ENCODE data around the gene MMP27.

Gene MMP27

DNA sequence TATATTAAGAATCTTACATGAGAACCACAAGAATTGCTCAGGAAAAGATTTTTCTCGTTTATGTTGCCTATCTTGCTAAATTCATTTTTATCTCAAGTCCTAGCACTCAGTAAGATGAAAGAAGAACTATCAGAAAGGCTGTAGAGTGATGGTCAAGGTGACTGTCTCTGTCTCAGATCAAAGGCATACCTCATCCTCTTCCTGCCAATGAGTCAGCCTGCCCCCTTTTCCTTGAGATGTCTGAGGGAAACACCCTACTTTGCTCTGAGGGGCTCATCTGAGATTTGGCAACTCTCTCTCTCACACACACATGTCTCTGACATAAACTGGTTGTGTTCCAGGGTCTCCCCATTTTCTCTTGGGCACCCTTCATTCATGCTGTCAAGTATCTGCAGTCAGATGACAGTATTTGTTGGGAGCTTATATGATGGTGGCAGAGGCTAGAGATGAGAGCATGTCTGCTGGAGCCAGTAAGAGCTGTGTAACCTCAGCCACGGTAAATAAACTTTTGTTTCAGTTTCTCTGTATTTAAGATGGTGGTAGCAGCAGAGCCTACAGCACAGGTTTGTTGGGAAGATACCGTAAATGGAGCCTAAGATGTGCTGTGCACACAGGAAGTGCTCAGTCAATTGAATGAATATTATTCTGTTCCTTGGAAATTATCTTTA, 1.6 kb downstream of the MMP27 start:
- no peak for DNase-seq (ENCODE audit: low read depth in 2 of 2)

DNA sequence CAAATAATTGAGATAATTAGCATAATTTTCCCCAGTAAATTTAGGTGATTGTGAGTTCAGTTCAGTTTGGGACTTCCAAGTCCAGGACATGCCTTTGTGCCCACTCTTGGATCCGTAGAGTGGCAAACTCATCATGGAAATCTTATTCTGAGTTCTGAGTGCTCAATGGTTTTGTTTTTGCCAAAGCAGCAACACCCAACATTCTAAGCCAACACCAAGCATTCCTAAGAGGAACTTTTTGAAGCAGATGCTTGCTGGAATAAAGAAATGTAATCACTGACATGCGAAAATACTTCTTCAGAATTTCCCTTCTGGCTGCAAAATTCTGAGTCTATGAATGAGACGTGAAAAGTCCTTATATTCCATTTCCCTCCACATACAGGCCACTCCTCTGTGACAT, 10.4 kb downstream of the MMP27 start:
- no peak for DNase-seq (ENCODE audit: low read depth in 2 of 2)

GRCh38 chr11:102685754-102686153, 19.8 kb downstream of the MMP27 start:
- no peak for DNase-seq (ENCODE audit: low read depth in 2 of 2)

DNA sequence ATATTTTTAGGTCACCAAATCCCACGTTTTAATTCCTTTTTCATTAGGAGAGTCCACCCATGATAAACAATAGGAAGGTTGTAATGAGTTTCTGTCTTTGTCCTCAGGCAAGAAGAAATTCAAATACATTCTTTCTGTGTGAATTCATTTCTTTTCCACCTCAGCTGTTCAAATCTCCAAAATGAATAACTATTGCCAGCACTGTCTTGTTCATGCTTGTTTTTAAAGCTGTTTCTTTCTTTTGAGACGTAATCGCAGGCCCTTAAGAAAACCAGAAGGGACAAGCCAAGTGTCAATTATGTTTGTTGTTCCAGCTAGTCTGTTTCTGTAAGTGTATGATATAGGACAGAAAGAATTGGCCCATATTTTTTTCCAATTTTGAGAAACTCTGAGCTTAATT, 20.2 kb downstream of the MMP27 start:
- DNase-seq (ENCODE audit: low read depth in 2 of 2): no peak

DNA sequence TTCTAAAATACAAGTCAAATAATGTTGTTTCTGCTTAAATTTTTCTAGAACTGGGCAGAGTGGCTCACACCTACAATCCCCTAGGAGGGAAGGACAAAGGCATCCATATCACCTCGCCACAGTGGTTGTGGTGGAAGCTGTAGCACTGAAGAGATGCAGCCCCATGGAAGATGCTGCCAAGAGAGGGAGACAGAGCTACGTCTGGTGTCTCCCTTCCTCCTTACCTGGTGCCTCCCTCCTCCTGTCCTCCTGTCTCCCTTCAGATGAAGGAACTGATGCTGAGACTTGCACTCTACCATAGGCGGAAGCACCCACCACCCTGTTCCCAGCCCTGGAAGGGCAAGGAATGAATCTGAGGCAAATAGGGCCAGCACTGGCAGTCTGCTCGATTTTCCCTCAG, 22.3 kb downstream of the MMP27 start:
- DNase-seq (ENCODE audit: low read depth in 2 of 2): no peak

- DNase-seq (ENCODE audit: low read depth in 2 of 2): no peak
Observed at GRCh38 chr11:102680945-102681344, 24.6 kb downstream of the MMP27 start.

- DNase-seq (ENCODE audit: low read depth in 2 of 2): no peak
Observed at GRCh38 chr11:102678022-102678421, 27.5 kb downstream of the MMP27 start.

DNA sequence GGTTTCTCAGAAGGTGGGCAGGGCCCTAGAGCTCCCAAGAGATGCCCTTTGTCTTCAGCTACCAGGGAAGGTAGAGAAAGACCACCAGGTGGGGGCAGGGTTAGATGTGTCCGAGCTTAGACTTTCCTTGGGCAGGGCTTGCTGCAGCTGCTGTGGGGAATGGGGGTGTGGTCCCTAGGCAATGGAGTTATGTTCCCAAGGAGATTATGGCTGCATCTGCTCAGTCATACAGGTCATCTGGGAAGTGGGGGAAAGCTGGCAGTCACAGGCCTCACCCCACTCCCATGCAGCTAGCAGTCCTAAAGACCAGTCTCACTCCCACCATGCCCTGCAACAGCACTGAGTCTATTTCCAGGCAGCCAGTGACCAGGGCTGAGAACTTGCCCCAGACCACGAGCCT, 29.5 kb downstream of the MMP27 start:
- no peak for DNase-seq (ENCODE audit: low read depth in 2 of 2)

GRCh38 chr11:102669664-102670063, 35.9 kb downstream of the MMP27 start:
- no peak for DNase-seq (ENCODE audit: low read depth in 2 of 2)

- no peak for DNase-seq (ENCODE audit: low read depth in 2 of 2)
Observed at GRCh38 chr11:102666331-102666957, 39.1 kb downstream of the MMP27 start.

GRCh38 chr11:102664001-102664752, 41.4 kb downstream of the MMP27 start:
- DNase-seq (ENCODE audit: low read depth in 2 of 2): no peak

DNA sequence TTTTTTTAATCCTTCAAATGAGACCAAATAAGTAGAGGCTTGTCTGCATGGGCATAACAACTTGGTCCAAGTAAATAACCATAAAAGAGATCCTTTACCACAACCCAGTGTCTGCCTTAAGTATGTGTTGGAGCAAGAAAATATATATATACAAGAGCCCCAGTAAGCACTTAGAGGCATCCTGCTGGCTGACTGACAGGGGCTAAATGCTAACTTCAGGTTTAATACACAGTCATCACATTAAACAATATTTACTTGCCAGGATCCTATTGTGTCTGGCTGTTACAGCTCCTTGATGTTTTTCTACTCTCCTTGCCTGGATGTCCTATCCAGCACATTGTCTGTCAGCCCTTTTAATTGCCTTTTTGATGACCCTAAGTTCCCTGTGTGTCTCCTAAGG, 43.0 kb downstream of the MMP27 start:
- no peak for DNase-seq (ENCODE audit: low read depth in 2 of 2)

DNA sequence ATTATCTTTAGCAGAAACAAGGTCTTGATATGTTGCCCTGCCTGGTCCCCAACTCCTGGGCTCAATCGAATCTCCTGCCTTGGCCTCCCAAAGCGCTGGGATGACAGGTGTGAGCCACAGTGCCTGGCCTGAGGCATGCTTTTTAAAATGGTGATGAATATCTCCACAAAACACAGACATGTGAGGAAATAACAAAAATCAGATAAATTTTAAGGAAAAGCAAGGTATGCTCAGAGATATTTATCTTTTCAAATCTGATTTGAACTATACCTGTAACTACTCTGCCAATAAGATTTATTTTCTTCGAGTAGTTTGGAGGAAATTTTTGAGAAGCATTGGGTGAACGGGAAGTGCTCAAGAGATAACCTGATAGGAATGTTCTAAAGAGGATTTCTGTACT, 44.5 kb downstream of the MMP27 start:
- no peak for DNase-seq (ENCODE audit: low read depth in 2 of 2)

DNA sequence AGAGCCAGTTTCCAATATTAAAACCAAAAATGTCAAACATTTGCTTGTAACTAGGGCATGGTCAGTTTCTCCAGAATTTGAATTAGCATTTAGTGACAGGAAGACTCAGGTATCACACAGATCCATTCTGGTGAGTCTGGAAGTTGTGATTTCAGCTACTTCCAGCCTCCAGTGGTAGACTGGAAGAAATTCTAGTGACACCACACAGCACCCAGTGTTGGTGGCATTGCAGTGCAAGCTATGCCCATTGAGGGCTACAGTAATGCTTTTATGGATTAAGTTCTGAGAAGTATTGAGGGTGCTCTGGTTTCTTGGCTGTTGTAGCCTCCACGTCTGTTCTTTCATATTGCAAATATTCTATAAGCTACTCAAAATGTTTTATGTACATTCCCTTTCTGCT, 49.0 kb downstream of the MMP27 start:
- DNase-seq (ENCODE audit: low read depth in 2 of 2): no peak

DNA sequence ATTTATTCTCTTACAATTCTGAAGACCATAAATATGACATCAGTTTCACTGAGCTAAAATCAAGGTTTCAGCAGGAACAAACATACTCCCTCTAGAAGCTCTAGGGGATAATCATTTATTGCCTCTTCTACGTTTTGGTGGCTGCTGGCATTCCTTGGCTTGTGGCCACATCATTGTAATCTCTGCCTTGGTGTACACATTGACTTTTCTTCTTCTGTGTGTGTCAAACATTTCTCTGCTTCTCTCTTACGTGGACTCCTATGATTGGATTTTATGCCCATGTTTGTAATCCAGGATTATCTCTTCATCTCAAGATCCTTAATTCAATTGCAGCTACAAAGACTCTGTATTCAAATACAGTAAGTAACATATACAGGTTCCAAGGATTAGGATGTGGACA, 50.0 kb downstream of the MMP27 start:
- no peak for DNase-seq (ENCODE audit: low read depth in 2 of 2)

DNA sequence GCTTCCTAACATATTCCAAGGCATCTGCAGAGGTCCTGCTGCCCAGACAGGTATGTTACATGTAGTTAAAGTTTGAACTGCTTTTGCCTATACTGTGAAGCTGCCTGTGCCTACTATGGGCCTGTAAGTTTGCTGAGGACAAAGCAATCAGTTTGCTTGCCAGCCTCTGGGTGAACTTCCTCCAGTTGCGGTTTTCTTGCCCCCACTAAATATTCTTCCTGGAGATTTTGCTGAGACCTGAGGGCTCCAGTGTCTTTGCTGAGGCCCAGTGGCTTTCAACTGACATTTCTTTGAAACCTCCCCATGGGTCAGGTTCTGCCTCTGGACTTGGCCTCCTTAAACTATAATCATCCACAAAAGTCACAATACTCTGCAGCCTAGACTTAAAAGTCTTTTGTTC, 50.8 kb downstream of the MMP27 start:
- no peak for DNase-seq (ENCODE audit: low read depth in 2 of 2)

DNA sequence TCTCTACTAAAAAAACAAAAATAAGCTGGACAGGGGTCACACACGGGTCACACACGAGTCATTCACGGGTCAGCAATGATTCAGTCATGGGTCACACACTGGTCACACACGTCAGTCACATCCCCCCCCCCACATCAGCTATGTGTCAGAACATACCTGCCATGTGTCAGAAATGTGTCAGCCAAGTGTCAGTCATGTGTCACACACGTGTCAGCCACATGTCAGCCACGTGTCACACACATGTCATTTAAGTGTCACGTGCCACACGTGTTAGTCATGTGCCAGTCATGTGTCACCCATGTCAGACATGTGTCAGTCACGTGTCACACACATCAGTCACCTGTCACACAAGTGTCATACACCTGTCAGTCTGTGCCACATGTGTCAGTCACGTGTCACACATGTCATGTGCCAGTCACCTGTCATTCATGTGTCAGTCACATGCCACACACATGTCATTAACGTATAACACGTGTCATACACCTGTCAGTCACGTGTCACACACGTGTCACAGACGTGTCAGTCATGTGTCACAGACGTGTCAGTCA, 51.8 kb downstream of the MMP27 start:
- DNase-seq (ENCODE audit: low read depth in 2 of 2): no peak

DNA sequence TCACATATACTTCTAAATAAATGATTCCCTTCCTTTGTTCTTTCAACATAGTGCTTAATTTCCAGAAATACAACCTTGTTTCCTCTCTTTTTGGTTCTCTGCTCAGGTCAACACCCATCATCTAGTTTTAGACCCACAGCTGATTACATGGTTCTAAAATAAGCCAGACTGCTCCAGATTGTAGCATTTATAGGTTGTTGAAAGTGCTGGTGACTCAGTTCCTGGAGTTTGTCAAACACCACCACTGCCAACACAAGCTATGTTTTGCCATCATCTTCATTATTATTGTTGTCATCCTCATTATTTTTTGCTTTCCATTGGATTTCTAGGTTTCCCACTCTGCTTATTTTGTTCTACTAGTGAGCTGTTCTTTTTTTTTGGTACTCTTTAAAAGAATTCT, 58.1 kb downstream of the MMP27 start:
- DNase-seq (ENCODE audit: low read depth in 2 of 2): no peak

GRCh38 chr11:102643941-102644340, 61.6 kb downstream of the MMP27 start:
- DNase-seq (ENCODE audit: low read depth in 2 of 2): no peak

All from stimulated activated CD8-positive, alpha-beta memory T cell treated with anti-CD3 and anti-CD28 coated beads, Interleukin-2, amount 100 ng/mL, for 1 hour (primary cell).